Omental fat pad (tissue), 4 donors: ENCODE measurements around the gene FOXP1. TPM values are rescaled to one million over a fixed set of nuclear protein-coding genes. Genes with fewer than 3 reads are reported as not detected.

ENCODE experiments used
- ATAC-seq: fragments of 150-250 bp; one replicate; pipeline ENCODE4 v1.9.1; 2016; ENCODE audit warnings: mild to moderate bottlenecking, moderate library complexity; ENCODE audit not compliant: low FRiP score
- DNase-seq: peaks from one replicate; pipeline ENCODE4 v3.0.0-alpha.2; 2019; ENCODE audit warnings: low spot score
- CTCF ChIP-seq, 3 donors: fragments of 450-650 bp; IDR thresholded peaks; one replicate each; pipeline ENCODE4 v1.5.1; 2016 to 2017; ENCODE audit warnings: antibody characterized with exemption in 3 of 3, mild to moderate bottlenecking in 3 of 3, moderate library complexity in 2 of 3
- total RNA-seq, 4 donors: library from RNA; depleted of rRNA; stranded (reverse); fragments of >200 nt; gene quantifications; one replicate each; pipeline ENCODE4 v1.1.0, GENCODE V29; 2016

Gene FOXP1
- total RNA-seq, 4 donors from 2014 or later, result 72.4 to 128 (median 76.7) TPM

DNA sequence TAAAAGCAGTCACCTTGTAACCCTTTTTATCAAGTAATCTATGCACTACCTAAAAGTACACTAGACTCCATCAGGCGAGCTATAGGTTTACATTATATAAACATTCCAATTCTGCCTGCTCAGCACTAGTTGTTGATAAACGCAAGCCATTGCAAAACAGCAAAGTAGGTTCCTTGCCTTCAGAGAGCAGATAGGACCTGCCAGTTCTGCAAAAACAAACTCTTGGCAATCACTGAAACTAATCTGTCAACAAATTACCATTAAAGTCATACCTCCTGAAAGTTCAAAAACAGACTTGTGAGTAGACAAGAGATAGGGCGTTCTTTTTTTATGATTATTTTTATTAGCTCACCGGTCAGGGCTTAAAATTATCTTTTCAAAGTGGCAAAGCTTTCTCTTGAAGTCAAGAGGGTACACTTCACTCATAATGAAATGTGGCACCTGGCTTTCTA is 392.5 kb downstream of the FOXP1 start:
- no peak for TF ChIP-seq CTCF (IDR thresholded peaks at IDR 0.05)
- ATAC-seq, result no peak

DNA sequence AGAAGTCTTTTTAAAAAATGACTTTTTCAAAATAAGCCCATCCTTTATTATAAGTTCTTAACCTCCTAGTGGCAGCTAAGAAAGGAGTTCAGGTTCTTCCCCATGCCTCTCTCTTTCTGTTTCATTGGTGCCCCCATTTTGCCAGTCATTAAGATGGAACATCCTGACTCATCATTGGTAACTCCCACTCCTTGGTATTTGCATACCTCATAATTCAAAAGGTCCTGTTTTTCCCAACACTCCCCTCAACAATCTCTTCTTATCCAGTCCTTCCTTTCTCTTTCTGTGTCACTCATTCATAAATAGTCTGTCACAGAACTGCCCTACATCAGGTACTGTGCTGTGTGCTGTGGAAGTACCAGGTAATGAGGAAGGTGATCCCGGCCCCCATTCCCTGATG is 394.0 kb downstream of the FOXP1 start:
- DNase-seq, result no peak
- TF ChIP-seq CTCF (IDR thresholded peaks at IDR 0.05), result no peak
- ATAC-seq, result no peak

More for the DNA sequence above, 392.5 kb downstream of the FOXP1 start:
- no peak for DNase-seq

- no peak for DNase-seq
- TF ChIP-seq CTCF (IDR thresholded peaks at IDR 0.05), result no peak
- ATAC-seq, result no peak
These were observed 395.8 kb downstream of the FOXP1 start for GRCh38 chr3:71187715-71188114.

DNA sequence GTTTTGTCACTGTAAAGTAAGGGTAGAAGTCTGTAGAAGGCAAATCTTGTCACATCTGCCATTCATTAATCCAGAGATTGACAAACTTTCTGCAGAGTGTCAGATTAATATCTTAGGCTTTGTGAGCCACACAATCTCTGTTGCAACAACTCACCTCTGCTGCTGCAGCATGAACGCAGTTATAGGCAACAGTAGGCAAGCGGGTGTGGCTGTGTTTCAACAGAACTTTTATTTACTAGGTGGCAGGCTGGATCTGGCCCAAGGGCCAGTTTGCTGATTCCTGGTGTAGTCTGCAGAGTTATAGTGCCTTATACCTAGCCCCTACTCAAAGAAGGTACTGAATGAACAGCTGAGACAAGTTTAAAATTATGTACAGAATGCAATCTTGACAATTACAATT is 396.7 kb downstream of the FOXP1 start:
- DNase-seq (no peak), ATAC-seq (no peak)
- TF ChIP-seq CTCF (IDR thresholded peaks at IDR 0.05), result no peak

DNA sequence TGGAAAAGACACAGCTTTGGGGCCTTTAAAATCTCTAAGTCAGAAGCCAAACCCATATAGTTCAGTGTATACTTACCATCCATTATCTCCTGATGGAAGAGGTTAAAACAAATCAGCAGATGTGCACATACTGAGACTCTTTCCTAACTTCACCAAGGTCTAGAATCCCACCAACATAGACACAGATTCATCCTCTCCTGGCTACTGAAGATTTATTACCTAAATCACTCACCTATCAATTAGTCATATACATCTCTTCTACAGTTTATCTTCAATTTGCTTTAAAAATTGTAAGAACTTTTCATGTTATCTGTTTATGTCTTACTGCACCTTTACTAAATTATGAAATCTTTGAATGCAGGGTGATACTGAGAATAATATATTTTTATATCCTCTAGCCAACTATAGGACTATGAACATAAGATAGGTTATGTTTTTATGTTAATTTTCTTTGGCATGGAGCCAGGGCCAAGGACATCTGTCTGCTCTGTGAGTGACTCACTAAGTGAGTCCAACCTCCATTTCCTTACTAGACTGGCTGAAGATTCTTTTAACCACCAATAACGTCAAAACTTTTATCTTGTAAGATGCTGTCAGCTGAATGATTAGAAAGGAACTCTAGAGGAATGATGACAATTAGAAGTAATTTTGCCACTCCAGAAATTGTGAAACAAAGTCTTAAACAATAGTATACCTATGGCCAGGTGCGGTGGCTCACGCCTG is 397.6 kb downstream of the FOXP1 start:
- no peak for DNase-seq
- no peak for TF ChIP-seq CTCF (IDR thresholded peaks at IDR 0.05)
- ATAC-seq, result no peak

- no peak for DNase-seq
- ATAC-seq, result no peak
- TF ChIP-seq CTCF (IDR thresholded peaks at IDR 0.05), result no peak
These were observed 399.3 kb downstream of the FOXP1 start for GRCh38 chr3:71184252-71184651.

DNA sequence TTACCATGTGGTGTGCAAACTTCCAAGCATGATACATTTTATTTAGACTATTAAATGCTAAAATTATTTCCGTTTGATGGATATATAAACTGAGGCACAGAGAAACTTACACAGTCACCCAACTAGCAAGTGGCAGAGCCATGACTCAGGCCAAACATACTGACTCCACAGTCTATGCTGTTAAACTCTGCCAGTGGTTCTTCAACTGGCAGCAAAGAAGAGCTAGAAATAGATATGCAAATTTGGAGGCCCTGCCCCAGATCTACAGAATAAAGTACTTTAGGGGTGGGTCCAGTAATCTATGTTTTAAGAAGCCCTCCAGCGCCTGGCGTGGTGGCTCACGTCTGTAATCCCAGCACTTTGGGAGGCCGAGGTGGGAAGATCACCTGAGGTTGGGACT is 400.0 kb downstream of the FOXP1 start:
- no peak for TF ChIP-seq CTCF (IDR thresholded peaks at IDR 0.05)
- no peak for DNase-seq
- ATAC-seq, result no peak
